Activated naive CD4-positive, alpha-beta T cell treated with anti-CD3 and anti-CD28 coated beads, Interleukin-2, amount 50 U/mL, for 16 hours (primary cell): ENCODE results near the gene NEK11.
"Not testable (repeated sequence)": the region's sequence is repeated elsewhere in the genome, so short reads cannot be mapped to it uniquely, and the experiment has no call there.

Experiments used
- DNase-seq: peaks from one replicate; pipeline ENCODE4 v3.0.0-alpha.2; 2020

The NEK11 gene

DNA sequence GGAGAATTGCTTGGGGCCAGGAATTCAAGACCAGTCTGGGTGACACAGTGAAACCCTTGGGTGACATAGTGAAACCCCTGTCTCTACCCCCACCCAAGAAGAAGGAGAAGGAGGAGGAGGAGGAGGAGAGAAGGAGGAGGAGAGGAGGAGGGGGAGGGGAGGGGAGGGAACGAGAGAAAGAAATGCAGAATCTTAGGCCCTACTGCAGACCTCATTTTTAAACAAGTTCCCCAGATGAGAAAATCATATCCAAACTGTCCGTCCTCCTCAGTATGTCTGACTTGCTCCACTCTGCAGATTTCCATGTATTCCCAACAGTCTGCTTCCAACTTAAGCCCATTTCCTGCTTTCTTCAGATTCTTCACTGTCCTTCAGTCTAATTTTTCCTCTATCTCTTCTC, 291.0 kb downstream of the NEK11 start:
- no peak for DNase-seq

- DNase-seq = no peak
These were observed 296.3 kb downstream of the NEK11 start for GRCh38 chr3:131323014-131323413.

GRCh38 chr3:131323792-131324191, 297.1 kb downstream of the NEK11 start:
- DNase-seq = no peak

DNA sequence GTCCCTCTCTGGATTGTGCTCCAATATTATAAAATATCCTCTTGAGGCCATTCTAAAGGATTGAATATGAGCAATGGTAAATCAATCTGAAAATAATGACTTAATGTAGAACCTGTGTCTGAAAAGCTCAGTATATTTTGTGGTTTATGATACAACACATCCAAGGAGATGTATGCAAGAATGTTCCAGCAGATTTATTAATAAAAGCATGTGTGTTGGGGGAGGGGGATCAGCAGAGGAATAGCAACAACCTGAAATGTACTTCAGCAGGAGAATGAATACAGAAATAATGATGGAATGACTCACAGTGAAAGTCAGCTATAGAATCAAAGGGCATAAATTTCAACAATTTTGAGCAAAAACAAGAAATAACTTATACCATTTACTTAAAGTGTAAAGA, 298.2 kb downstream of the NEK11 start:
- DNase-seq = no peak

- DNase-seq = no peak
These were observed 299.6 kb downstream of the NEK11 start for GRCh38 chr3:131326307-131326706.

DNA sequence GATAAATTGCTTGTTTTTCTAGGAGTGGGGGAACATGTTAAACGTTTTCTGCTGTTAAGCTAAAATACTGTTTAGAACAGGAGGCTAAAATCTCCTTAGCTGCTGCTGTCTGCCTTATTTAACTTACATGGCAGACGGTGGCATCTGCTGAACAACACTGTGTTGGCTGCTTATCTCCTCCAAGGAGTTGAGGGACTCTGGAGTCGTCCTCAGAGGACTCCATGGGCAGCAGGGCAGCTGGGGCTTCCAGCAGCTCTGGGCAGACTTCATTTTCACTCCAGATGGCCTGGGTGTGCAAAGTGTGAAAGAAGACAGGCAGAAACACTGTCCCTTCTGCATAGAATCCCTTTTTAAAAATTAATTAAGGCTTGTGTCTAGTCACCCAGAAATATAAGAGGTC, 302.0 kb downstream of the NEK11 start:
- no peak for DNase-seq

DNA sequence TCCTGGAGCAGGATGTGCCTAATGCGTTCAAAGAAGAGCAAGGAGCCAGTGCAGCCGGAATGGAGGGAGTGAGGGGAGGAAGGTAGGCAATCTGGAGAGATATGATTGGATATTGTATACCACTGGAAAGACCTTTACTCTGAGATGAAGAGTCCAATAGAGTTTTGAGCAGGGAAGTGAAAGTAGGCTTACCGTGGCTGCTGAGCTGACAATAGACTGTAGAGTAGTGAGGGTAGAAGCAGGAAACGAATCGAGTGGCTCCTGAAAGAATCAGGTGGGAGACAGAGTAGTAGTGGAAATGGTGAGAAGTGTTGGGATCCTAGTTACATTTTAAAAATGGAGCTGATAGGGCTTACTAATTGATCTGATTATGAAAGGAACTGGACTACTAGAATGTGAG, 303.1 kb downstream of the NEK11 start:
- no peak for DNase-seq

DNA sequence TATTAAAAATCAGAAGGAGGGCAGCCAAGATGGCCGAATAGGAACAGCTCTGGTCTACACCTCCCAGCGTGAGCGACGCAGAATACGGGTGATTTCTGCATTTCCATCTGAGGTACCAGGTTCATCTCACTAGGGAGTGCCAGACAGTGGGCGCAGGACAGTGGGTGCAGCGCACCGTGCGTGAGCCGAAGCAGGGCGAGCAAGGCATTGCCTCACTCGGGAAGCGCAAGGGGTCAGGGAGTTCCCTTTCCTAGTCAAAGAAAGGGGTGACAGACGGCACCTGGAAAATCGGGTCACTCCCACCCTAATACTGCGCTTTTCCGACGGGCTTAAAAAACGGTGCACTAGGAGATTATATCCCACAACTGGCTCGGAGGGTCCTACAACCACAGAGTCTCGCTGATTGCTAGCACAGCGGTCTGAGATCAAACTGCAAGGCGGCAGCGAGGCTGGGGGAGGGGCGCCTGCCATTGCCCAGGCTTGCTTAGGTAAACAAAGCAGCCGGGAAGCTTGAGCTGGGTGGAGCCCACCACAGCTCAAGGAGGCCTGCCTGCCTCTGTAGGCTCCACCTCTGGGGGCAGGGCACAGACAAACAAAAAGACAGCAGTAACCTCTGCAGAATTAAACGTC, 304.9 kb downstream of the NEK11 start:
- DNase-seq = not testable (repeated sequence)

GRCh38 chr3:131338948-131339640, 312.4 kb downstream of the NEK11 start:
- DNase-seq = no peak

- no peak for DNase-seq
These were observed 315.1 kb downstream of the NEK11 start for GRCh38 chr3:131341761-131342160.

DNA sequence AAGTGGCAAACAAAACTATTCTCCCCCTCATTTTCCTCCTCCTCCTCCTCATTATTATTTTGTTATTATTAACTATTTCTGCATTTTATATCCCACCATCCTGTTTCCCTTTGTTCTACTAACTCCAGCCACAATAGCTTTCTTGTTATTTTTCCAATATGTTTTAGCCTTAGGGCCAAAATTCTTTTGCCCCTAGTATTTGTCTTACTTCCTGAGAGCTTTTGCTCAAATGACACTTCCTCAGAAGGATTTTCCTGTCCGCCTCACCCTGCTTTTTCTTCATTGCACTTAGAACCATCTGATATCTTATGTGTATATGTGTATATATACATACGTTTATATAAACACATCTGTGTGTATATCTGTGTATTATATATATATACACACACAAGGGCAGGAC, 322.2 kb downstream of the NEK11 start:
- no peak for DNase-seq

GRCh38 chr3:131349454-131349853, 322.8 kb downstream of the NEK11 start:
- no peak for DNase-seq

GRCh38 chr3:131349946-131350347, 323.3 kb downstream of the NEK11 start:
- DNase-seq = no peak

DNA sequence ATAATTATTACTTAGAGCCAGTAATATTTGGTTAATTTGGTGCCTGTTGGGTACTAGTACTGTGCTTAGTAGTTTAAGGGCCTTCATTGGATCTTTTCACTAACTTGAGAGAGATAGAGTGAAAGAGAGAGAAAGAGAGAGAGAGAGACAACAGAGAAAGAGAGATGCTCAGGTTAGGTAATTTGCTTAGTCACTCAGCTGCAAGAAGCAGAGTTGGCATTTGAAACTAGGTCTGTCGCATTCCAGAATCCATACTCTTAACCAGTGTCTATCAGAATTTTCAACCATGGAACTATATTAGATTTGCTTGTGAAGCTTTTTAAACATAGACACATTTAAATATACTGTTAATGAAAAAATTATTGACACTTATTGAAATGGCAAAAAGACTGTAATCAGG, 323.8 kb downstream of the NEK11 start:
- DNase-seq = no peak

DNA sequence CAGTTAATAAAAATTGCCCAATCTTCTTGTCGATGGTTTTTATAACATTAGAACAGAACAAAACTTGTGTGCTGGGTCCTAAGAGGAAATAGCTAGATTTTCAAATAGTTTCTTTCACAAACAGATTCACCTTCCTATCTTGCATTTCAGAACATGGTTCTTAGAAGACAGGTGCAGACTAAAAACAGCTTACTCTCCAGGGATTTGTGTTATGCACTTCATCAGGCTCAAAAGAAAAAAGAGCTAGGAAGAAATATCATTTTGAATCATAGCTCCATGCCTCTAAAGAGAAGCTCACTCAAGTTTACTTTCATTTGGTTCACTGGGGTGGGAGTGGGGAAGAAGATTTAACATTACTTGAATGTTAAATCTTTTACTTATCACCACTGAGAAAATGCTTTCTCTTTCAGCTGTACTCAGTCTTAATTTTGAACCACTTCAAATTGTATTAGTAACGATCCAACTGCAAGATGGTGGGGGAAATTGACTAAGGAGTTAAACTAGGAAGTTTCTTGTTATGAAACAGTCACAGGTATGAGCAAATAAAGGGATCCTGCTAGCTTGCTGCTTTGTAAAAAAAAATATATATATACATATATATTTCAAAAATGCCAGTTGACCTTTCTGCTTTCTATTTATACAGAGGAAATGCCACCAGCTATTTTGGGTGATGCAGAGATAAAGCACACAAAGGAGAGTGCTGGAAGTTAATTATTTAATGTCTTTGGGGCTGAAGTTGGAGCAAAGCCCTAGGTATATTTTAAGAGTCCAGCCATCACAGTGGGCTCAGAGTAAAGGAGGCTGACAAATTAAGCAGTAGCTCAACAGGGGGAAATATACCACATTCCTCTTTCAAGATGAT, 326.6 kb downstream of the NEK11 start:
- DNase-seq = no peak

- no peak for DNase-seq
These were observed 327.3 kb downstream of the NEK11 start for GRCh38 chr3:131353986-131354385.

DNA sequence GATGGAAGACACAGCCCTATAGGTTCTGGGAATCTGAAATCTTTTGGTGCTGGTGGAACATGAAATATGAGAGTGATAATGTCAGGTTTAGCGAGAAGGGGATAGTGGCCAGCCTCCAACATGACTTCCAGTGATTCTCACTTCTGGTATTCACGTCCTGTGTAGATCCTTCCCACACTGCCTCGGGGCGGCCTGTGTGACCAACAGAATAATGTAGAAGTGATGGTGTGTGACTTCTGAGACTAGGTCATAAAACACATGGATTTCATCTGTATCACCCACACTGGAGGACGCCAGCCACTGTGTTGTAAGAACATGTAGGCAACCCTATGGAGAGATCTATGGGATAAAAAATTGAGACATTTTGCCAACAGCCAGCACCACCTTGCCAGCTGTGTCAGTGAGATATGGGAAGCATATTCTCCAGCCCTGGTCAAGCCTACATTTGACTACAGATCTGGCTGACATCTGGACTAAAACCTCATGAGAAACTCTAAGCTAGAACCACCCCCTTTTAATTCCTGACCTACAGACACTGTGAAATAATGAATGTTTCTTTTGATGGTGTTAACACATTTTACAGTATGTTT, 329.4 kb downstream of the NEK11 start:
- DNase-seq = no peak

GRCh38 chr3:131357275-131357674, 330.6 kb downstream of the NEK11 start:
- no peak for DNase-seq

DNA sequence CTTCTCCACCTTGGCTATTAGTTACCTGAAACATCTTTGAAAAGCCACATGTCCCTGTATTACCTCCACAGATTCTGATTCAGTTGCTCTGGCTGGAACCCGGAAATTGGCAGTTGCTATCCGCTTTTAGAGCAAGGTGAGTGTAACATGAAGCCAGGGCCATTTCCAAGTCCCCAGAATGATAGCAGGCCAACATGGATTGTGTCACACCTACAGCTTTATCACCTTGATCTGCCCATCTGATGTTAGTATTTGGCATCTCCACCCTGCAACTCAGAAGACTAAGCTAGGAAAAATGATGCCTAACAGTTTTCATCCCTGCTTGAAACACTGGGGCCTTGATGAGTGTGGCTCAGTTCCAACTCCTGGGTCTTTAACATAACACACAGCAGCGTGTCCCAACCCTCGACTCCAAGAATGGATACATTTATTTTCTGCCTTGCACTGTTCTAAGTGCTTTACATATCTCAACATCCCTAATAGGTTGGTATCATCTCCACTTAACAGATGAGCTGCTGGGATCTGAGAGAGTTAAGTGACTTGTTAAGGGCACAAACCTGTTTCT, 333.6 kb downstream of the NEK11 start:
- no peak for DNase-seq

GRCh38 chr3:131361066-131361463, 334.4 kb downstream of the NEK11 start:
- not testable (repeated sequence) for DNase-seq

DNA sequence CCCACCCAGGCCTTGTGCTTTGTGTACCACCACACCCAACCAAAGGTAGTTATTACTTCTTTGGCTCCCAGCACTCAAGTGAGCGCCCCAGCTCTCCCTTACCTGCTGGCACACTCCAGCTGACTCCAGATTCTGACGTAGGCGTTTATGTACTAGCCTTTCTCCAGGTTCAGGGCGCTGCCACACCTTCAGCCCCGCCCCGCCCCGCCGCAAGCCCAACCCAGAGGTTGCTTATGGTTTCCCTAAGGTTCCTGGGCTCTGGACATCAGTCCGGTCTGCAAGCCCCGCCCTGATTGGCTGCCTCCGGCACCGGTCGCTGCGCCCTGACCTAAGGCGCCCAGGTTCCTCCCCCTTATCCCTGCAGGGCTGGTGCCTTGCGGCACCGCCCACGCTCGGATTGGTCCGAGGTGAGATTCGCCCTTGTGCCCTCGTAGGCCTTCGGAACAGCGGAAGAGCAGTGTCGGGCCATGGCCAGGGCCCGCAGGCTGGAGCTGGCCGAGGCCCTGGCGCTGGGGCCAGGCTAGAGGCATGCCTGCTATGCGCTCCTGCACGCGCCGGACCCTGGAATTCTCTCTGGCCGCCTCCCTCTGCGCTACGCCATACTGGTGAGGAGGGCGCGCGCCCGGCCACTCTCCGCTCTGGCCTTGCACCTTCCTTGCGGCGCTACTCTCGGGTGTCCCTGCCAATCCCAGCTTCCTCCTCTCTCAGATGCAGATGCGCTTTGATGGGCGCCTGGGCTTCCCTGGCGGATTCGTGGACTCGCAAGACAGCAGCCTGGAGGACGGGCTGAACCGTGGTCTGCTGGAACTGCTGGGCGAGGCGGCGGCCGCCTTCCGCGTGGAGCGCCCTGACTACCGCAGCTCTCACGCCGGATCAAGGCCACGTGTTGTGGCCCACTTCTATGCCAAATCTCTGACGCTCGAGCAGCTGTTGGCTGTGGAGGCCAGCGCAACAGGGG, 335.1 kb downstream of the NEK11 start:
- no peak for DNase-seq

- no peak for DNase-seq
These were observed 336.6 kb downstream of the NEK11 start for GRCh38 chr3:131363275-131363674.
